Measurements from ENCODE around the gene POLR1E. TPM values are rescaled to one million over a fixed set of nuclear protein-coding genes. Genes with fewer than 3 reads are reported as not detected.
A peak's percentile ranks its signal among the peaks of the same experiment; 100 is the strongest.

POLR1E gene
- total and polyA plus RNA-seq, 11 donors, result 6.9 to 27.0 (median 12.8) TPM

- peaks cover 0 to 7% (median 0%) of the 10 kb centered on the region in 9 donors for H3K27me3 ChIP-seq
- H3K4me3 ChIP-seq, result peak overlapping the region; percentile 36 to 84 (median 70)
- no peak for ATAC-seq
- no peak for TF ChIP-seq CTCF (IDR thresholded peaks at IDR 0.05)
- TF ChIP-seq POLR2A (IDR thresholded peaks at IDR 0.05), result no peak
- H3K4me1 ChIP-seq, result peaks cover 5 to 30% (median 26%) of the 10 kb centered on the region in 12 donors
- intact Hi-C loops (cut with DNase I), result loop anchor here in 7 of 10 donors (2.0 to 10.0 kb wide), 9 partner anchors 64 to 949 kb away; partner anchors contain the start of genes FBXO10 (in 5 of the 7), GRHPR (in 1 of the 7), TOMM5 (in 1 of the 7) and TRMT10B (in 1 of the 7)
- peak in 1 of 5 donors; percentile 33 for DNase-seq
- peak overlapping the region in 11 of 12 donors; percentile 6 to 87 (median 78) for H3K27ac ChIP-seq
- 6 to 12% (median 9%) methylated on average over 7 of the region's 7 CpGs for whole genome bisulfite sequencing, 4 donors
- H3K9me3 ChIP-seq, result no peaks in the 10 kb centered on the region
- peaks cover 0 to 30% (median 17%) of the 10 kb centered on the region in 9 donors for H3K36me3 ChIP-seq
Measured at GRCh38 chr9:37486256-37486615, 488 bp downstream of the POLR1E start.

DNA sequence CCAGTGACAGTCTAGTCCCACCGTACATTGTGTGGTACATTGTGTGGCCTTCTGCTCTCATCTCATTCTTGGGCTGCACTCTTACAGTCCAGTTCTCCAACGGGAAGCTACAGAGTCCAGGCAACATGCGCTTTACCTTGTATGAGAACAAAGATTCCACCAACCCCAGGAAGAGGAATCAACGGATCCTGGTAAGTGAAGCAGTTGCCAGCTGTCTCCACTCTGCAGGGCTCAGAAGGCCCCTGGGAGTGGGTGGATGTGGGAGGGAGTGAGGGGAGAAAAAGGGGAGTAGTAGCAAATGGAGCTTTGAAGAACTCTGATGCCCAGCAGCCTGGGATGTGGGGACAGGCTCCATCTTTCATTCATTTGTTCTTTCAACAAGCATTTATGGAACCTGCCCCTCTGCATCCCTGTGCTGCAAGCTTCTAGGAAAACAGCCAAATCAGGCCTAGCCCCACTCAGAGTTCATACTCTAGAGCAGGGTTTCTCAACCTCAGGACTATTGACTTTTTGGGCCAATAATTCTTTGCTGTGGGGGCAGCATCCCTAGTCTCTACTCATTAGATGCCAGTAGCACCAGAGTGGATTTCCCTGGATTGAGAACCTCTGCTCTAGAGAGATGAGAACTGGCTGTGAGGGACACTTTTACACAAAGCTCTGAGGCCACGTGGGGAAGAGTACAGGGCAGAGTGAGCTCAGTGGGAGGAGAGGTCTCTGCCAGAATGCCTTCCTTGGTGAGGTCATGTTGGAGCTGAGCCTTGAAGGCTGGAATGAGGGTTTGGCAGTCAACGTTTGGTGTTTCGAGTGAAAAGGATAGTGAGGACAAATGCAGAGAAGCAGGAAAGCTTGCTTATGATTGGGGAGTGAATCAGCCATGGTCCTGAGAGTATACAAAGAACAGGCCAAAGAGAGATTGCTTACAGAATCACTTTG, 1.1 kb downstream of the POLR1E start:
- peak overlapping the region in 11 of 12 donors; percentile 51 to 84 (median 71) for H3K4me3 ChIP-seq
- ATAC-seq (peak; percentile 78 to 91 (median 80)), DNase-seq (peak in 4 of 5 donors; percentile 59 to 77 (median 66))
- TF ChIP-seq POLR2A (IDR thresholded peaks at IDR 0.05) (no peak), CTCF (IDR thresholded peaks at IDR 0.05) (no peak)
- intact Hi-C loops (cut with DNase I), result loop anchor here in 7 of 10 donors (2.0 to 10.0 kb wide), 9 partner anchors 65 to 948 kb away; partner anchors contain the start of genes FBXO10 (in 5 of the 7), GRHPR (in 1 of the 7), TOMM5 (in 1 of the 7) and TRMT10B (in 1 of the 7)
- 13 to 25% (median 22%) methylated on average over 7 of the region's 7 CpGs for WGBS, 4 donors
- H3K27me3 ChIP-seq, result peaks cover 0 to 2% (median 0%) of the 10 kb centered on the region in 9 donors
- H3K27ac ChIP-seq, result peak overlapping the region in 10 of 12 donors; percentile 30 to 87 (median 79)
- peaks cover 5 to 30% (median 26%) of the 10 kb centered on the region in 12 donors for H3K4me1 ChIP-seq
- peaks cover 0 to 37% (median 20%) of the 10 kb centered on the region in 9 donors for H3K36me3 ChIP-seq
- H3K9me3 ChIP-seq, result no peaks in the 10 kb centered on the region

DNA sequence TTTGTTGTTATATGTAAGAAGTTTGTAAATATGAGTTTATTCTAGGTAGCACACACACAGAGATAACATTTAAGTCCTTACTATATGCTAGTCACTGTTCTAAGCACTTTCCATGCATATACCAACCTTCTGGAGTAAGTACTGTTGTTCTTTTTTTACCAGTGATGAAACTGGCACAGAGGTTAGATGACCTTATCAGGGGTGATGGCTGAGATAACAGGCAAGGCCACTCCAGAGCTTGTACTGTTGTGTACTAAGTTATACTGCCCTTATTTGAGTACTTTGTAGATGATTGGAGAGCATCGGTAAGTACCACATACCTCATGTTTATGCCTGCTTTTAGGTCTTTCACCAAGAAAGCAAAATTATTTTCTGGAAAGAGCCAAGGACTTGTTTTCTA, 6.2 kb downstream of the POLR1E start:
- no peak overlapping the region for H3K27ac ChIP-seq
- peaks cover 0 to 15% (median 11%) of the 10 kb centered on the region in 12 donors for H3K4me1 ChIP-seq

More for the DNA sequence above, 6.2 kb downstream of the POLR1E start:
- 91 to 93% (median 92%) methylated on average over 1 of the region's 1 CpG for WGBS, 4 donors
- no peak overlapping the region for H3K4me3 ChIP-seq
- no peak for ATAC-seq
- intact Hi-C loops (cut with DNase I), result loop anchor here in 3 of 10 donors (10.0 kb wide), 3 partner anchors 73 to 293 kb away; partner anchors contain the start of genes EXOSC3 (in 1 of the 3) and FBXO10 (in 1 of the 3)
- no peak for TF ChIP-seq CTCF (IDR thresholded peaks at IDR 0.05)
- no peak for TF ChIP-seq POLR2A (IDR thresholded peaks at IDR 0.05)
- peaks cover 0 to 87% (median 66%) of the 10 kb centered on the region in 9 donors for H3K36me3 ChIP-seq
- no peaks in the 10 kb centered on the region for H3K9me3 ChIP-seq
- no peak for DNase-seq
- H3K27me3 ChIP-seq, result no peaks in the 10 kb centered on the region
